B cell (primary cell): ENCODE results near the gene SLC43A2. TPM values are rescaled to one million over a fixed set of nuclear protein-coding genes. Genes with fewer than 3 reads are reported as not detected.
A peak's percentile ranks its signal among the peaks of the same experiment; 100 is the strongest.

Source experiments
- ATAC-seq: fragments of 200-7000 bp; cut with Tn5 transposase; one replicate; pipeline ENCODE4 v1.10.0; 2021; ENCODE audit warnings: low read depth, mild to moderate bottlenecking, moderate number of reproducible peaks, moderate library complexity
- CTCF ChIA-PET: fragments of 350-600 bp; sonication (Branson Sonifier 250); formaldehyde crosslinking; loops from one replicate; lab custom pipeline; 2021; ENCODE audit warnings: antibody characterized with exemption, inconsistent platforms; lab: Charles Lee
- POLR2A ChIA-PET: fragments of 350-600 bp; sonication (Branson Sonifier 250); formaldehyde crosslinking; loops from one replicate; lab custom pipeline; 2021; ENCODE audit warnings: antibody characterized with exemption; lab: Charles Lee
- DNase-seq: peaks from one replicate; pipeline ENCODE4 v3.0.0; 2013
- H2AFZ ChIP-seq: 2 replicates; pipeline ENCODE4 v1.6.1; 2012; ENCODE audit warnings: mild to moderate bottlenecking, low read depth, low read length; ENCODE audit not compliant: insufficient read depth, poor library complexity, severe bottlenecking
- H3K27ac ChIP-seq, 2 donors: 1 replicate in 1 of 2; 2 replicates in 1 of 2; pipeline ENCODE4 v1.5.1; 2012 to 2013; ENCODE audit warnings: low read length in 2 of 2, mild to moderate bottlenecking in 2 of 2, moderate library complexity in 1 of 2
- H3K27me3 ChIP-seq, 4 experiments: fragments of 200-600 bp in 1 of 4; sonication (generic) in 1 of 4; replicated peaks in 1 of 4; 1 replicate in 2 of 4; 2 replicates in 2 of 4; pipeline versions ENCODE4 v1.6.1 to v1.7.0; 2013 to 2016; ENCODE audit warnings: low read length in 3 of 4, mild to moderate bottlenecking in 2 of 4, mixed read lengths in 1 of 4, moderate library complexity in 1 of 4; ENCODE audit not compliant: insufficient read depth in 4 of 4, control insufficient read depth in 3 of 4; ENCODE audit errors: control extremely low read depth in 1 of 4
- H3K36me3 ChIP-seq, 2 experiments: replicated peaks in 1 of 2; 1 replicate in 1 of 2; 2 replicates in 1 of 2; pipeline versions ENCODE4 v1.6.1 to v1.7.1; 2013; ENCODE audit warnings: low read length in 1 of 2; ENCODE audit not compliant: insufficient read depth in 2 of 2, control insufficient read depth in 1 of 2; ENCODE audit errors: control extremely low read depth in 1 of 2, extremely low read depth in 1 of 2
- H3K4me1 ChIP-seq, 2 donors: fragments of 200-600 bp in 1 of 2; sonication (generic) in 1 of 2; 1 replicate in 1 of 2; 2 replicates in 1 of 2; pipeline versions ENCODE4 v1.5.1 to v1.6.1; 2013 to 2017; ENCODE audit warnings: low read length in 2 of 2; ENCODE audit not compliant: control insufficient read depth in 2 of 2, insufficient read depth in 2 of 2
- H3K4me2 ChIP-seq: replicated peaks from 2 replicates; pipeline ENCODE3; 2012; ENCODE audit warnings: mild to moderate bottlenecking, low read depth, low read length; ENCODE audit not compliant: poor library complexity, severe bottlenecking
- H3K4me3 ChIP-seq, 5 experiments: fragments of 200-600 bp in 1 of 5; sonication (generic) in 1 of 5; 1 replicate in 3 of 5; 2 replicates in 2 of 5; pipeline versions ENCODE4 v1.5.1 to v1.7.0; 2011 to 2016; ENCODE audit warnings: low read length in 4 of 5, mild to moderate bottlenecking in 4 of 5, low read depth in 2 of 5, control low read depth in 1 of 5, moderate library complexity in 1 of 5; ENCODE audit not compliant: insufficient read depth in 1 of 5; ENCODE audit errors: control extremely low read depth in 1 of 5, extremely low read depth in 1 of 5
- H3K79me2 ChIP-seq: fragments of 200-600 bp; sonication (generic); one replicate; pipeline ENCODE4 v1.6.0; 2016; ENCODE audit warnings: low read length; ENCODE audit not compliant: control insufficient read depth, insufficient read depth
- H3K9ac ChIP-seq: fragments of 200-600 bp; sonication (generic); 2 replicates; pipeline ENCODE4 v1.6.1; 2017; ENCODE audit warnings: mild to moderate bottlenecking, low read length, moderate library complexity
- H3K9me3 ChIP-seq, 3 donors: one replicate each; pipeline versions ENCODE4 v1.6.1 to v1.7.1; 2013; ENCODE audit warnings: low read length in 2 of 3; ENCODE audit not compliant: control insufficient read depth in 2 of 3, insufficient read depth in 1 of 3; ENCODE audit errors: control extremely low read depth in 1 of 3
- H4K20me1 ChIP-seq: 2 replicates; pipeline ENCODE4 v1.6.0; 2012; ENCODE audit warnings: mild to moderate bottlenecking, low read length; ENCODE audit not compliant: insufficient read depth, control insufficient read depth, poor library complexity, severe bottlenecking
- H3K27ac Mint-ChIP-seq: one replicate; pipeline ENCODE4 v1.8.0; 2021; ENCODE audit warnings: mixed read lengths
- H3K27me3 Mint-ChIP-seq: one replicate; pipeline ENCODE4 v1.8.0; 2021; ENCODE audit warnings: mixed read lengths
- H3K4me1 Mint-ChIP-seq: one replicate; pipeline ENCODE4 v1.8.0; 2021; ENCODE audit warnings: mixed read lengths
- H3K4me3 Mint-ChIP-seq: one replicate; pipeline ENCODE4 v1.8.0; 2021; ENCODE audit warnings: mixed read lengths
- H3K9me3 Mint-ChIP-seq: one replicate; pipeline ENCODE4 v1.8.0; 2022; ENCODE audit warnings: mixed read lengths; ENCODE audit not compliant: insufficient read depth
- EZH2 ChIP-seq: IDR thresholded peaks from 2 replicates; pipeline ENCODE4 v1.6.1; 2012; ENCODE audit warnings: borderline replicate concordance, low read depth, mild to moderate bottlenecking, moderate library complexity, low read length; ENCODE audit not compliant: insufficient read depth, poor library complexity, severe bottlenecking
- WGBS: methylation state at CpG from one replicate; pipeline ENCODE4 v1.1.5; 2013; ENCODE audit warnings: missing lambda C conversion rate; ENCODE audit not compliant: insufficient coverage; 5-methylcytosine and 5-hydroxymethylcytosine counted together
- intact Hi-C: fragments of 100-400 bp; cut with micrococcal nuclease; formaldehyde crosslinking; loops from one replicate; pipeline ENCODE4 v1.10.0; 2022
- polyA plus RNA-seq: library from polyadenylated mRNA; depleted of rRNA; stranded (reverse); fragments of >200 nt; gene quantifications from 2 replicates; pipeline ENCODE4 v1.2.3, GENCODE V29; 2012
- total RNA-seq, 2 donors: library from RNA; stranded (reverse); fragments of 120-200 nt in 1 of 2; gene quantifications; 1 replicate in 1 of 2; 2 replicates in 1 of 2; pipeline versions ENCODE4 v1.2.3 to v1.2.4, GENCODE V29; 2013 to 2022
- TF ChIP-seq, protein P1 (sequence below): fragments of 200-600 bp; IDR thresholded peaks from one replicate; pipeline ENCODE4 v1.8.0; 2022; ENCODE audit warnings: antibody characterized with exemption, mild to moderate bottlenecking

Gene SLC43A2
- total and polyA plus RNA-seq, 2 donors (not counting 1 experiment from before 2014, with no cell fraction given): 26.2 to 204 TPM

DNA sequence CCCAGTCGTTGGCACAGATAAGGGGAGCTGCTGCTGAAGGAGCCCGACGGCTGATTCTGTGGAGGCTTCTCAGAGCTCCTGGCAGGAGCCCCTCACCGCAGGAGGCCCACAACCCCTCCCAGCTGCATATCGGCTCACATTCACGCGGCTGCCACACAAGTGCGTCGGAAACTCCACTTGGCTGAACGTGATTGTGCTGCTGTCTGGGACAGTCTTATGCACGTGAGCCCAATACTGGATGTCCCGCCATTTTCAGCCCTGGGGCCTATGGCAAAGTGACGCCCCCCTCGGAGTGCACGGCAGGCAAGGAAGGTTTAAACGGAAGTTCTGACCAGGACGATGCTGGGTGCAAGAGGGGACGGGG lies 57.3 kb downstream of the SLC43A2 start:
- H3K27me3 ChIP-seq: no peaks in the 10 kb centered on the region
- no peaks in the 10 kb centered on the region for H3K9me3 ChIP-seq
- no peak overlapping the region for H3K4me2 ChIP-seq
- H3K79me2 ChIP-seq: no peaks in the 10 kb centered on the region
- no peaks in the 10 kb centered on the region for H3K9me3 Mint-ChIP-seq
- H4K20me1 ChIP-seq: peaks cover 5% of the 10 kb centered on the region
- no peak overlapping the region for H3K4me3 Mint-ChIP-seq
- peaks cover 21% of the 10 kb centered on the region for H3K4me1 Mint-ChIP-seq
- ChIA-PET CTCF (interaction anchor here (6.2 to 9.7 kb wide), 2 partner anchors 58 to 75 kb away, joined by 93 to 326 read pairs; partner anchors contain the start of genes RILP, SCARF1 and SLC43A2), POLR2A (interaction anchor here (0.7 to 1.3 kb wide), 3 partner anchors 9 to 77 kb away, joined by 3 to 4 read pairs (median 3); partner anchors contain the start of gene PITPNA)
- 91% methylated on average over 18 of the region's 18 CpGs for WGBS
- H3K27ac ChIP-seq: no peak overlapping the region
- H2AFZ ChIP-seq: no peak overlapping the region
- no peak for ATAC-seq
- DNase-seq: no peak
- H3K27ac Mint-ChIP-seq: no peak overlapping the region
- peaks cover 0 to 4% of the 10 kb centered on the region in 2 experiments for H3K36me3 ChIP-seq
- H3K4me3 ChIP-seq: no peak overlapping the region
- intact Hi-C loops: no loop called here
- no peak overlapping the region for H3K9ac ChIP-seq
- H3K4me1 ChIP-seq: peaks cover 5 to 24% of the 10 kb centered on the region in 2 donors
- no peak for TF ChIP-seq EZH2
- TF ChIP-seq, protein P1, sequence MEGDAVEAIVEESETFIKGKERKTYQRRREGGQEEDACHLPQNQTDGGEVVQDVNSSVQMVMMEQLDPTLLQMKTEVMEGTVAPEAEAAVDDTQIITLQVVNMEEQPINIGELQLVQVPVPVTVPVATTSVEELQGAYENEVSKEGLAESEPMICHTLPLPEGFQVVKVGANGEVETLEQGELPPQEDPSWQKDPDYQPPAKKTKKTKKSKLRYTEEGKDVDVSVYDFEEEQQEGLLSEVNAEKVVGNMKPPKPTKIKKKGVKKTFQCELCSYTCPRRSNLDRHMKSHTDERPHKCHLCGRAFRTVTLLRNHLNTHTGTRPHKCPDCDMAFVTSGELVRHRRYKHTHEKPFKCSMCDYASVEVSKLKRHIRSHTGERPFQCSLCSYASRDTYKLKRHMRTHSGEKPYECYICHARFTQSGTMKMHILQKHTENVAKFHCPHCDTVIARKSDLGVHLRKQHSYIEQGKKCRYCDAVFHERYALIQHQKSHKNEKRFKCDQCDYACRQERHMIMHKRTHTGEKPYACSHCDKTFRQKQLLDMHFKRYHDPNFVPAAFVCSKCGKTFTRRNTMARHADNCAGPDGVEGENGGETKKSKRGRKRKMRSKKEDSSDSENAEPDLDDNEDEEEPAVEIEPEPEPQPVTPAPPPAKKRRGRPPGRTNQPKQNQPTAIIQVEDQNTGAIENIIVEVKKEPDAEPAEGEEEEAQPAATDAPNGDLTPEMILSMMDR: no peak
- H3K27me3 Mint-ChIP-seq: no peaks in the 10 kb centered on the region

DNA sequence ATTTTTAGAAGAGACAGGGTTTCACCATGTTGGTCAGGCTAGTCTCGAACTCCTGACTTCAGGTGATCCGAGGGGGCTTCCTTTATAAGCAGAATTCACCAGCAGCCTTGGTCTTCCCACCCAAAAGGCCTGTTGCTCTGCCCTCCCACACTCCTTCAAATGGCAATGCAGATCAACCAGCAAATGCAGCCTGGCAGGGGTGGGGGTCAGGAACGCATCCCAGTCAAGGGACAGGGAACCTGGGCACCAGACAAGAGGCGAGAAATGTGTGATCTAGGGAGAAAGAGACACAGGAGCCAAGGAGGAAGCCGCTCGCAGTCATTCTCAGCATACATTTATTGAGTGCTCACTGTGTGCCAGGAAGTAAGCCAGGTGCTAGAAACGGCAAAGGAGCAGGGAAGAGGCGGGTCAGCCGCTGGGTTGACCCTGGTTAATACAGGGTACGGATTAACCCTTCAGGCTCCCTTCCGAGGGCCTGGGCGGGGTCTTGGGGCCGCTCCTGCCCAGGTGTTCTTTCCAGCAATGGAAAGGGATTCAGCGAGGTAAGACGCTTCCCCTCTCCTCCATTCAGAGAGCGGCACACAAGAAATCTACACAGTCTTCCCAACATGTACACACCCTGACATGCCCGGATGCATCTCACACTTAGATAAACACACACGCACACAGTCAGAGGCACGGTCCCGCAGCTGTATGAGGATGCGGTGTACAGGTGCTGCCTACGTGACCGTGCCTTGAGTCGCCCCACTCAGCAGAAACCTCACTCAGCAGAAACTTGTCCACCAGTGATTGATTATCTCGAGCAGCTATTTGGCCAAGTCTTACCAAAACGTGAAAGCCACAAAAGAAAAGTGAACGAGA lies 59.5 kb downstream of the SLC43A2 start:
- no peaks in the 10 kb centered on the region for H3K9me3 Mint-ChIP-seq
- 82% methylated on average over 22 of the region's 27 CpGs for WGBS
- H3K27ac Mint-ChIP-seq: peak overlapping the region; percentile 55
- no peak overlapping the region for H2AFZ ChIP-seq
- DNase-seq: no peak
- H3K4me1 ChIP-seq: peaks cover 7 to 20% of the 10 kb centered on the region in 2 donors
- H3K4me1 Mint-ChIP-seq: peaks cover 20% of the 10 kb centered on the region
- no peaks in the 10 kb centered on the region for H4K20me1 ChIP-seq
- H3K4me2 ChIP-seq: no peak overlapping the region
- no peaks in the 10 kb centered on the region for H3K79me2 ChIP-seq
- no peak overlapping the region for H3K27ac ChIP-seq
- ChIA-PET CTCF (interaction anchor here (6.2 to 9.7 kb wide), 2 partner anchors 60 to 78 kb away, joined by 93 to 326 read pairs; partner anchors contain the start of genes RILP, SCARF1 and SLC43A2), POLR2A (interaction anchor here (0.7 kb wide), 3 partner anchors 21 to 515 kb away, joined by 4 to 6 read pairs (median 5); no protein-coding TSS in a partner anchor)
- H3K27me3 Mint-ChIP-seq: no peaks in the 10 kb centered on the region
- intact Hi-C loops: no loop called here
- TF ChIP-seq EZH2: no peak
- TF ChIP-seq, protein P1: no peak
- H3K9ac ChIP-seq: no peak overlapping the region
- H3K27me3 ChIP-seq: no peaks in the 10 kb centered on the region
- no peak for ATAC-seq
- no peaks in the 10 kb centered on the region for H3K9me3 ChIP-seq
- no peak overlapping the region for H3K4me3 ChIP-seq
- no peak overlapping the region for H3K4me3 Mint-ChIP-seq
- no peaks in the 10 kb centered on the region for H3K36me3 ChIP-seq
